Umbilical cord (tissue), 2 donors: ENCODE measurements around the gene LPP. TPM values are rescaled to one million over a fixed set of nuclear protein-coding genes. Genes with fewer than 3 reads are reported as not detected.

ENCODE experiments used
- DNase-seq: peaks from one replicate; pipeline ENCODE4 v3.0.0-alpha.2; 2015; ENCODE audit warnings: low spot score
- total RNA-seq: library from RNA; depleted of rRNA; stranded (reverse); fragments of >200 nt; gene quantifications from one replicate; pipeline ENCODE4 v1.2.3, GENCODE V29; 2014; ENCODE audit warnings: low replicate concordance; ENCODE audit not compliant: insufficient read depth

LPP gene
- total RNA-seq, 1 donor from 2014 or later, result 717 TPM

DNA sequence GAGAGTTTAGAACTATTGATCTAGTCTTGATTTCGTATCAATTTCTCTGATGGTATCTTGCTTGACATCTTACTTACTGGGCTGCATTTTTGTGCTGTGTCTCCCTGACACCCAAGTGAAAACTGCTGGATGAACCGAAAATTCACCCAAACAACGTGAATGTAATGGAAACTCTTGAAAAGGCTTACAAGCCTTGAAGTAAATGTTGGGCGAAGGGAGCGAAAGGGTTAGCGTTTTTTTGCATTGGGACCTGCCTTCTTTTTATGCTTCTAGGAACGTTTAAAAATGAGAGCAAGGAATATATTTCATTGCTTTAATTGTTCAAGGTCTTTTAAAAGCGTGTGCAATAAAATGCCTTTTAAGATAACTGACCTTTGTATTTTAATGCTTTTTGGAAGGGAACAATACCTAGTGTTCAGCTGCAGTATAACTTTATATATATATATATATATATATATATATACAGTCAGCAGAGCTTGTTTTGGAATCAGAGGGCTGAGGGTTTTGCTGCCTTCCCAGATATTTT is 94.1 kb downstream of the LPP start:
- DNase-seq, result no peak

GRCh38 chr3:188253123-188253793 is 99.3 kb downstream of the LPP start:
- DNase-seq, result no peak

- no peak for DNase-seq
Observed at GRCh38 chr3:188253800-188254452, 100.0 kb downstream of the LPP start.

GRCh38 chr3:188254520-188255070 is 100.6 kb downstream of the LPP start:
- DNase-seq, result no peak

GRCh38 chr3:188255190-188255589 is 101.2 kb downstream of the LPP start:
- no peak for DNase-seq

- no peak for DNase-seq
Observed at GRCh38 chr3:188256758-188257157, 102.8 kb downstream of the LPP start.

DNA sequence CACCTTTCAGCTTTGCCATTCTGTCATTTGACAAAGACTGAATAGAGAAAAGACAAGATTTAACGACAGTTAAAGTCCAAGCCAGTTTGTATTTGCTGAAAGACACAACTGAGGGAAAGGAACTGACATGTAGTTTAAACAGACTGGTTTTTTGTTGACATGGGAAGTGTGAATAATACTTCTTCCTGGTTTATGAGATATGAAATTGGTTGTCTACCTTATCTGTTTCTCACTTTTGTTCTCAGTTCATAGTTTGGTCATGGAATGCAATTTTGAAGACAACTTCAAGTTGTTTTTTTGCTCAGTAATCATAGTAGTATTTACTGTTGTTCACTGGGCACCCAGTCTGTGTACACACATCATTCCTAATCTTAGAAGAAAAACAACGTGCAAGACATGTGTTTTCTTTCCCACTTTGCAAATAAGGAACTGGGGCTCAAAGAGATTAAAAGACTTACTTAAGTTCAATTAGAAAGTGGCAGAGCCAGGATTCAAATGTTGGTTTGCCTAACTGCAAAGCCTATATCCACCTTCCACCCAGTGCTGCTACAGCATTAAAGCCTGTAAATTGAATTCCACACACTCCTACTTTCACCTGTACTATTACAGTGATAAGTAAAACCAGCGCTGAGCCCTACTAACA is 103.5 kb downstream of the LPP start:
- no peak for DNase-seq

DNA sequence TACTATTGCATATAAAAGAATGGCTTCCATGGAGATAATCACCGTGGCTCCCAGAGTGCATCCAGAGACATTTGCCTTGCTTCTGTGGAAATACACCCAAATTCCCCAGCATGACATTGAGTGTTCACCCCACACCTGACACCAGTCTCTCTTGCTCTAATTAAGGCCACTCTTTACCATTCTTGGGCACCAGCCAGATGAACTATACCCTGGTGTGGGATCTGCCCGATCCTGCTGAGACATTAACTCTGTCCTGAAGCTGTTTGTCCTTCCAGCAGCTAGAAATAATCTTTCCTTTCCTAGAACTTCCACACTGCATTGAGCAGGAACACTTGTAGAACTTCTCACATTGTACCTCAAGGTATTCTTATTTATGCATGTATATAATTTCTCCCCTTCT is 105.2 kb downstream of the LPP start:
- DNase-seq, result no peak

GRCh38 chr3:188259596-188259995 is 105.6 kb downstream of the LPP start:
- DNase-seq, result no peak

DNA sequence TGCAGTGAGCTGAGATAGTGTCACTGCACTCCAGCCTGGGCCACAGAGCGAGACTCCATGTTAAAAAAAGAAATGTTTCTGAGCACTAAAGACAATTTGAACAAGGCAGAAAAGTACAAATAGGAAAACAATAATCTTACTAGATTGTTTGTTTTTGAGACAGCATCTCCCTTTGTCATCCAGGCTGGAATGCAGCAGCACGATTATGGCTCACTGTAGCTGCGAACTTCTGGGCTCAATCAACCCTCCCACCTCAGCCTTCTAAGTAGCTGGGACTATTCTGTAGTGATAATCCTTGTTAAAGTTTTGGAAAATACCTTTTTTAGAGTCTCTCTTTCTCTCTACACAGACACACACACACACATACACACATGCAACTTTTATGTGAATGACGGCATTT is 107.1 kb downstream of the LPP start:
- DNase-seq, result no peak

- DNase-seq, result no peak
Observed at GRCh38 chr3:188262488-188262887, 108.5 kb downstream of the LPP start.

DNA sequence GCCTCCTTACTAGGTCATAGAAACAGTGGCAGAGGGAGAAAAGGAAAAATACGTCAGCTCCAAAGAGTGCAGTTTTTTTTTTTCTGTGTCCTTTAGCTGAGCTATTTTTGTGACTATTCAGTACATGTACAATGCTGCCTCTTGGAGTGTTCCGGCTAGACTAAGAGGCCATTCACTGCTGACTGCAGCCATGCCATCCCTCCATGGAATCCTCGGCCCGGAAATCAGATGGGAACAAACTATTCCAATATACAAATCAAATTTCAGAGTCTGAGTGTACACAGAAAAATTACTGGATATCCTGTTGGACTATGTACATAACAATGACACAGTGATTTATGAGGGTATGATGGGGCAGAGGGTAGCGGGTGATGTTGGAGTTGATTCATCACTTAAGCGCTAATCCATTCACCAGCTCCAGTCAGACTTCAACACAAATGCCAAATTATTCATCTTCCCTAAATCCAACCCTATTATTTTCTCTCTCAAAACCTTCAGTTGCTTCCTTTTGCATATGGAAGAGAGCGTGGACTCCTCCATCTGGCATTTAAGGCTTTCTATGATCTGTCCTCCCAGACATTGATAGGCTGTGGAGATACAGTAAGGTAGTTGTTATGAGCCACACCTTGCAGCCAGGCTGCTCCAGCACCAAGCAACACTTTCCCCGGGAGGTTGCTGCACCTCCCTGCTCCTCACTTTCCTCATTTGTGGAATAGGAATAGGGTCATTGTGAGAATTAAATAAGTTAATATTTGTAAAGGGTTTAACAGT is 109.1 kb downstream of the LPP start:
- peak; percentile 55 for DNase-seq

- DNase-seq, result peak; percentile 35
Observed at GRCh38 chr3:188264226-188265207, 110.6 kb downstream of the LPP start.

DNA sequence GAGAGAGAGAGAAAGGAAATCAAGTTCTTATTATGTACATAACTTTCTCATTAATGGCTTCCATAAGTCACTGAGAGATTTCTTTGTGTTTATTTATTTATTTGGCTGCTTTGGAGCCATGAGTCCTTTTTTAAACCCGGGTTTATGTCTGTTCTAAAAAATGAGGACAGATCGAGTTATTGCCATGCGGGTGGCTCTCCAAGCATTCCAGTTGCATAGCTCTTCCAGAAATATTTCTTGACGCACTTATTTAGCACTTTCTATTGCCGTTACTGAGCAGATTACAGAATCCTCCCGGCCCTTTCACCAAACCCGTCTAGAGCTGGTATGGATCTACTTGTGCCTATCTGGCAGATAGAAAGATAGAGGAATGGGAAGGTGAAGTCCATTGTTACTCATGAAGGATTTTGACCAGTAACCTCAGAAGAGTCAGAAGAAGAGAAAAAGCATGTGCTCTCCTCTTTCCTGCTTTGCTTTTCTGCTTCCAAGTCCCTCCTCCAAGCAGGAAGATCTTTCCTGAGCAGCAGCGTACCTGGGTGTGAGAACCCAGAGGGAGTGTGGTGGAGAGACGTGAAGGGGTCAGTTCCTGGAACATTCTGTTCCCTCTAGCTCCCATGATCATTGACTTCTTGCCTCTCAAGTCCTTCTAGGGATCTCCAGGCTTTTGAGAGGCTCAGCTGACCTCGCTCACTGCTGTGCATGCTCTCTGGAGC is 112.8 kb downstream of the LPP start:
- peak; percentile 60 for DNase-seq

GRCh38 chr3:188267790-188268335 is 113.9 kb downstream of the LPP start:
- no peak for DNase-seq

GRCh38 chr3:188268336-188268735 is 114.4 kb downstream of the LPP start:
- DNase-seq, result no peak

- DNase-seq, result no peak
Observed at GRCh38 chr3:188269040-188269439, 115.1 kb downstream of the LPP start.

DNA sequence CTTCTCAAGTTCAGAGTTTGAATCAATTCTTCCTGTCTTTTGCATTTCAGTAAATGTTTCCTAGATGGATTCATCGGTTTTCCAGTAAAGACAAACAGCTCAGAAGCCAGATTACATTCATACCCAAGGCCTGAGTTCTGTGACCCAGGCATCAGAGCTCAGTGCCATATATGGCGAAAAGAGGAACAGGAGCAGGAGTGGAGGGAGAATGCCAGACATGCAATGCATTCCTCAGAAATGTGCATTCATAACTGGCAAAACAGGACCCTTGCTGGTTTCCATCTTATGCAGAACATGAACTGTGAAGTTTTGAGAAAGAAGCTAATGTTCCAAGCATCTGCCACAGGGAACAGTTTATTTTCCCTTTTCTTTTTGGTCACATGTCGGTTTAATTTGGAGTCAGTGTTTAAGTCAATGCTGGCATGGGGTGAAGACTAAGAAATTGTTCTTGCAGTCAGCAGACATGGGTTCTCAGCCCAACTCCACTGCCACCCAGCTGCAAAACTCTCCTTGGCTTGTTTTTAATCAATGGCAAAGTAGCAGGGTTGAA is 116.5 kb downstream of the LPP start:
- DNase-seq, result peak; percentile 98

GRCh38 chr3:188271226-188271914 is 117.4 kb downstream of the LPP start:
- no peak for DNase-seq
